ENCODE measurements around the gene SPATA32. TPM values are rescaled to one million over a fixed set of nuclear protein-coding genes. Genes with fewer than 3 reads are reported as not detected.

SPATA32 gene
- total and polyA plus RNA-seq, 2 experiments from 2014 or later = not detected

DNA sequence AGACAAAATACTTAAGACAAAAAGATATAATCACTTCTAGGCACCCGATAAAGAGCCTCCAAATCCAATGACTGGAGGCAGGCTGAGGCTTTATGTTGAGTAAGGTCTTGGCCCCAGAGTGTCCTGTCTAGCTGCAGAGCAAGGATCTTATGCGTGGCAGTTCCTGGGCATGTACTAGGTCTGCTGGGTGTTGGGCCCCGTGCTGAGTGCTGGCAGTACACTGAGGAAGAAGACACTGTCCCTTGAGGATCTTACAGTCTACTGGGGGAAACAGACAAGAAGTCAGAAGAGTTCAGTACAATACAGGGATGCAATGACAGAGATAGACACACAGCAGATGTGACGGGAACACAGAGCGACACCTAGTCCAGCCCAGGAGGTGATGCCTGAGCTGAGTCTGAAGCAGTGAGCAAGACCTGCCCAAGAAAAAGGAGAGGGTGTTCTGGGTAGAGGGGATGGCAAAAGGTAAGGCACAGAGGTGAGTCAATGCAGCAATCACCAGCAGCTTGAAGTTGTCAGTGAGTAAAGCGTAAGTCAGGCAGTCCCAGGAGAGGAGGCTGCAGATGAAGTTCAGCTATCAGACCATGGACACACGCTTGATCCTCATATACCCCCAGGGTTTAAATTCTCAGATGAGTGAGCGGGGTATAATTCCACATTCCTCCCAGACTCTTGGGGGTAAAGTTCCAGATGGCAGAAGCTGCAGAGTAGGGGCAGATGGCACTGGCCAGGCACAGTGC is 36.8 kb upstream of the SPATA32 start:
- Histone ChIP-seq H3K4me2 (no peak overlapping the region), H3F3A (replicated peaks; ENCODE audit: low read depth) (0 out of 2 replicates have a peak, but pooled peaks cover 4% of the 10 kb centered on the region), H3K36me3 (ENCODE audit: insufficient read depth) (no peaks in the 10 kb centered on the region), H3K27ac (ENCODE audit: low read depth) (no peak overlapping the region), H3K9me2 (ENCODE audit: insufficient read depth) (no peaks in the 10 kb centered on the region), H3K4me3 (no peak overlapping the region), H3K4me1 (ENCODE audit: insufficient read depth) (no peaks in the 10 kb centered on the region), H4K20me1 (replicated peaks; ENCODE audit: insufficient read depth) (peaks cover 4% of the 10 kb centered on the region), H3K79me2 (replicated peaks; ENCODE audit: insufficient read depth) (peaks cover 1% of the 10 kb centered on the region; the same call in 1 of the 2 replicates), H3K27me3 (ENCODE audit: insufficient read depth) (no peaks in the 10 kb centered on the region), H2AFZ (no peak overlapping the region)
- H3K27ac Mint-ChIP-seq = no peak overlapping the region
- DNase-seq (ENCODE audit: low spot score) = no peak
- no peaks in the 10 kb centered on the region for H3K9me3 Mint-ChIP-seq
- no peak for ATAC-seq
- H3K4me3 Mint-ChIP-seq = no peak overlapping the region
- H3K36me3 Mint-ChIP-seq (ENCODE audit: low read depth) = no peaks in the 10 kb centered on the region; the same call in 2 of the 3 replicates
- peaks cover 4% of the 10 kb centered on the region for H3K27me3 Mint-ChIP-seq (ENCODE audit: insufficient read depth, low read depth, poor library complexity)
- H3K4me1 Mint-ChIP-seq = peaks cover 6% of the 10 kb centered on the region; the same call in 2 of the 3 replicates
- no peak for TF ChIP-seq ZNF114 (CRISPR knock-in tag; IDR thresholded peaks at IDR 0.05)
- TF ChIP-seq, protein P1, sequence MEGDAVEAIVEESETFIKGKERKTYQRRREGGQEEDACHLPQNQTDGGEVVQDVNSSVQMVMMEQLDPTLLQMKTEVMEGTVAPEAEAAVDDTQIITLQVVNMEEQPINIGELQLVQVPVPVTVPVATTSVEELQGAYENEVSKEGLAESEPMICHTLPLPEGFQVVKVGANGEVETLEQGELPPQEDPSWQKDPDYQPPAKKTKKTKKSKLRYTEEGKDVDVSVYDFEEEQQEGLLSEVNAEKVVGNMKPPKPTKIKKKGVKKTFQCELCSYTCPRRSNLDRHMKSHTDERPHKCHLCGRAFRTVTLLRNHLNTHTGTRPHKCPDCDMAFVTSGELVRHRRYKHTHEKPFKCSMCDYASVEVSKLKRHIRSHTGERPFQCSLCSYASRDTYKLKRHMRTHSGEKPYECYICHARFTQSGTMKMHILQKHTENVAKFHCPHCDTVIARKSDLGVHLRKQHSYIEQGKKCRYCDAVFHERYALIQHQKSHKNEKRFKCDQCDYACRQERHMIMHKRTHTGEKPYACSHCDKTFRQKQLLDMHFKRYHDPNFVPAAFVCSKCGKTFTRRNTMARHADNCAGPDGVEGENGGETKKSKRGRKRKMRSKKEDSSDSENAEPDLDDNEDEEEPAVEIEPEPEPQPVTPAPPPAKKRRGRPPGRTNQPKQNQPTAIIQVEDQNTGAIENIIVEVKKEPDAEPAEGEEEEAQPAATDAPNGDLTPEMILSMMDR (conservative IDR thresholded peaks at IDR 0.05; ENCODE audit: low read depth in 2 of 2) = no peak
- TF ChIP-seq STAT1 (IDR thresholded peaks at IDR 0.05; ENCODE audit: unreplicated experiment) = no peak
- TF ChIP-seq CREB1 (CRISPR knock-in tag; IDR thresholded peaks at IDR 0.05; ENCODE audit: low read depth) = no peak
- no peak for TF ChIP-seq EZH2 (IDR thresholded peaks at IDR 0.05; ENCODE audit: low read depth, unreplicated experiment)
- no peak for TF ChIP-seq EZH2phosphoT487 (IDR thresholded peaks at IDR 0.05; ENCODE audit: unreplicated experiment)
- TF ChIP-seq NANOG (IDR thresholded peaks at IDR 0.05; ENCODE audit: borderline replicate concordance) = no peak
- TF ChIP-seq, protein P2, sequence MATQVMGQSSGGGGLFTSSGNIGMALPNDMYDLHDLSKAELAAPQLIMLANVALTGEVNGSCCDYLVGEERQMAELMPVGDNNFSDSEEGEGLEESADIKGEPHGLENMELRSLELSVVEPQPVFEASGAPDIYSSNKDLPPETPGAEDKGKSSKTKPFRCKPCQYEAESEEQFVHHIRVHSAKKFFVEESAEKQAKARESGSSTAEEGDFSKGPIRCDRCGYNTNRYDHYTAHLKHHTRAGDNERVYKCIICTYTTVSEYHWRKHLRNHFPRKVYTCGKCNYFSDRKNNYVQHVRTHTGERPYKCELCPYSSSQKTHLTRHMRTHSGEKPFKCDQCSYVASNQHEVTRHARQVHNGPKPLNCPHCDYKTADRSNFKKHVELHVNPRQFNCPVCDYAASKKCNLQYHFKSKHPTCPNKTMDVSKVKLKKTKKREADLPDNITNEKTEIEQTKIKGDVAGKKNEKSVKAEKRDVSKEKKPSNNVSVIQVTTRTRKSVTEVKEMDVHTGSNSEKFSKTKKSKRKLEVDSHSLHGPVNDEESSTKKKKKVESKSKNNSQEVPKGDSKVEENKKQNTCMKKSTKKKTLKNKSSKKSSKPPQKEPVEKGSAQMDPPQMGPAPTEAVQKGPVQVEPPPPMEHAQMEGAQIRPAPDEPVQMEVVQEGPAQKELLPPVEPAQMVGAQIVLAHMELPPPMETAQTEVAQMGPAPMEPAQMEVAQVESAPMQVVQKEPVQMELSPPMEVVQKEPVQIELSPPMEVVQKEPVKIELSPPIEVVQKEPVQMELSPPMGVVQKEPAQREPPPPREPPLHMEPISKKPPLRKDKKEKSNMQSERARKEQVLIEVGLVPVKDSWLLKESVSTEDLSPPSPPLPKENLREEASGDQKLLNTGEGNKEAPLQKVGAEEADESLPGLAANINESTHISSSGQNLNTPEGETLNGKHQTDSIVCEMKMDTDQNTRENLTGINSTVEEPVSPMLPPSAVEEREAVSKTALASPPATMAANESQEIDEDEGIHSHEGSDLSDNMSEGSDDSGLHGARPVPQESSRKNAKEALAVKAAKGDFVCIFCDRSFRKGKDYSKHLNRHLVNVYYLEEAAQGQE (IDR thresholded peaks at IDR 0.05; ENCODE audit: unreplicated experiment) = no peak
- no peak for TF ChIP-seq JUNB (IDR thresholded peaks at IDR 0.05; ENCODE audit: unreplicated experiment)
- no peak for TF ChIP-seq POLR2AphosphoS5 (IDR thresholded peaks at IDR 0.05; ENCODE audit: low read depth)
- TF ChIP-seq, protein P3, sequence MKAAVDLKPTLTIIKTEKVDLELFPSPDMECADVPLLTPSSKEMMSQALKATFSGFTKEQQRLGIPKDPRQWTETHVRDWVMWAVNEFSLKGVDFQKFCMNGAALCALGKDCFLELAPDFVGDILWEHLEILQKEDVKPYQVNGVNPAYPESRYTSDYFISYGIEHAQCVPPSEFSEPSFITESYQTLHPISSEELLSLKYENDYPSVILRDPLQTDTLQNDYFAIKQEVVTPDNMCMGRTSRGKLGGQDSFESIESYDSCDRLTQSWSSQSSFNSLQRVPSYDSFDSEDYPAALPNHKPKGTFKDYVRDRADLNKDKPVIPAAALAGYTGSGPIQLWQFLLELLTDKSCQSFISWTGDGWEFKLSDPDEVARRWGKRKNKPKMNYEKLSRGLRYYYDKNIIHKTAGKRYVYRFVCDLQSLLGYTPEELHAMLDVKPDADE (IDR thresholded peaks at IDR 0.05) = no peak
- no peak for TF ChIP-seq ZNF331 (CRISPR knock-in tag; IDR thresholded peaks at IDR 0.05; ENCODE audit: low read depth)
- TF ChIP-seq, protein P4, sequence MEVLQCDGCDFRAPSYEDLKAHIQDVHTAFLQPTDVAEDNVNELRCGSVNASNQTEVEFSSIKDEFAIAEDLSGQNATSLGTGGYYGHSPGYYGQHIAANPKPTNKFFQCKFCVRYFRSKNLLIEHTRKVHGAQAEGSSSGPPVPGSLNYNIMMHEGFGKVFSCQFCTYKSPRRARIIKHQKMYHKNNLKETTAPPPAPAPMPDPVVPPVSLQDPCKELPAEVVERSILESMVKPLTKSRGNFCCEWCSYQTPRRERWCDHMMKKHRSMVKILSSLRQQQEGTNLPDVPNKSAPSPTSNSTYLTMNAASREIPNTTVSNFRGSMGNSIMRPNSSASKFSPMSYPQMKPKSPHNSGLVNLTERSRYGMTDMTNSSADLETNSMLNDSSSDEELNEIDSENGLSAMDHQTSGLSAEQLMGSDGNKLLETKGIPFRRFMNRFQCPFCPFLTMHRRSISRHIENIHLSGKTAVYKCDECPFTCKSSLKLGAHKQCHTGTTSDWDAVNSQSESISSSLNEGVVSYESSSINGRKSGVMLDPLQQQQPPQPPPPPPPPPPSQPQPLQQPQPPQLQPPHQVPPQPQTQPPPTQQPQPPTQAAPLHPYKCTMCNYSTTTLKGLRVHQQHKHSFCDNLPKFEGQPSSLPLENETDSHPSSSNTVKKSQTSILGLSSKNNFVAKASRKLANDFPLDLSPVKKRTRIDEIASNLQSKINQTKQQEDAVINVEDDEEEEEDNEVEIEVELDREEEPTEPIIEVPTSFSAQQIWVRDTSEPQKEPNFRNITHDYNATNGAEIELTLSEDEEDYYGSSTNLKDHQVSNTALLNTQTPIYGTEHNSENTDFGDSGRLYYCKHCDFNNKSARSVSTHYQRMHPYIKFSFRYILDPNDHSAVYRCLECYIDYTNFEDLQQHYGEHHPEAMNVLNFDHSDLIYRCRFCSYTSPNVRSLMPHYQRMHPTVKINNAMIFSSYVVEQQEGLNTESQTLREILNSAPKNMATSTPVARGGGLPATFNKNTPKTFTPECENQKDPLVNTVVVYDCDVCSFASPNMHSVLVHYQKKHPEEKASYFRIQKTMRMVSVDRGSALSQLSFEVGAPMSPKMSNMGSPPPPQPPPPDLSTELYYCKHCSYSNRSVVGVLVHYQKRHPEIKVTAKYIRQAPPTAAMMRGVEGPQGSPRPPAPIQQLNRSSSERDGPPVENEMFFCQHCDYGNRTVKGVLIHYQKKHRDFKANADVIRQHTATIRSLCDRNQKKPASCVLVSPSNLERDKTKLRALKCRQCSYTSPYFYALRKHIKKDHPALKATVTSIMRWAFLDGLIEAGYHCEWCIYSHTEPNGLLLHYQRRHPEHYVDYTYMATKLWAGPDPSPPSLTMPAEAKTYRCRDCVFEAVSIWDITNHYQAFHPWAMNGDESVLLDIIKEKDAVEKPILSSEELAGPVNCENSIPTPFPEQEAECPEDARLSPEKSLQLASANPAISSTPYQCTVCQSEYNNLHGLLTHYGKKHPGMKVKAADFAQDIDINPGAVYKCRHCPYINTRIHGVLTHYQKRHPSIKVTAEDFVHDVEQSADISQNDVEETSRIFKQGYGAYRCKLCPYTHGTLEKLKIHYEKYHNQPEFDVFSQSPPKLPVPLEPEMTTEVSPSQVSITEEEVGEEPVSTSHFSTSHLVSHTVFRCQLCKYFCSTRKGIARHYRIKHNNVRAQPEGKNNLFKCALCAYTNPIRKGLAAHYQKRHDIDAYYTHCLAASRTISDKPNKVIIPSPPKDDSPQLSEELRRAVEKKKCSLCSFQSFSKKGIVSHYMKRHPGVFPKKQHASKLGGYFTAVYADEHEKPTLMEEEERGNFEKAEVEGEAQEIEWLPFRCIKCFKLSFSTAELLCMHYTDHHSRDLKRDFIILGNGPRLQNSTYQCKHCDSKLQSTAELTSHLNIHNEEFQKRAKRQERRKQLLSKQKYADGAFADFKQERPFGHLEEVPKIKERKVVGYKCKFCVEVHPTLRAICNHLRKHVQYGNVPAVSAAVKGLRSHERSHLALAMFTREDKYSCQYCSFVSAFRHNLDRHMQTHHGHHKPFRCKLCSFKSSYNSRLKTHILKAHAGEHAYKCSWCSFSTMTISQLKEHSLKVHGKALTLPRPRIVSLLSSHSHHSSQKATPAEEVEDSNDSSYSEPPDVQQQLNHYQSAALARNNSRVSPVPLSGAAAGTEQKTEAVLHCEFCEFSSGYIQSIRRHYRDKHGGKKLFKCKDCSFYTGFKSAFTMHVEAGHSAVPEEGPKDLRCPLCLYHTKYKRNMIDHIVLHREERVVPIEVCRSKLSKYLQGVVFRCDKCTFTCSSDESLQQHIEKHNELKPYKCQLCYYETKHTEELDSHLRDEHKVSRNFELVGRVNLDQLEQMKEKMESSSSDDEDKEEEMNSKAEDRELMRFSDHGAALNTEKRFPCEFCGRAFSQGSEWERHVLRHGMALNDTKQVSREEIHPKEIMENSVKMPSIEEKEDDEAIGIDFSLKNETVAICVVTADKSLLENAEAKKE (CRISPR knock-in tag; IDR thresholded peaks at IDR 0.05) = no peak
